ENCODE data around the gene RHOT2. TPM values are rescaled to one million over a fixed set of nuclear protein-coding genes. Genes with fewer than 3 reads are reported as not detected.

Gene RHOT2
- total RNA-seq, 4 donors from 2014 or later: 29.1 to 99.7 (median 71.7) TPM

- no peak for TF ChIP-seq CTCF (IDR thresholded peaks at IDR 0.05)
- TF ChIP-seq POLR2A (IDR thresholded peaks at IDR 0.05): no peak
- no peak overlapping the region for H3K4me3 ChIP-seq
- no peaks in the 10 kb centered on the region for H3K27me3 ChIP-seq
- no peak for DNase-seq
- peaks cover 0 to 6% of the 10 kb centered on the region in 2 donors for H3K4me1 ChIP-seq
- no peak overlapping the region for H3K27ac ChIP-seq
- no peaks in the 10 kb centered on the region for H3K36me3 ChIP-seq
- intact Hi-C loops (cut with DNase I; ENCODE audit: low total_unique reads): no loop called here
- no peaks in the 10 kb centered on the region for H3K9me3 ChIP-seq
Measured at GRCh38 chr16:638836-639235, 29.1 kb upstream of the RHOT2 start.

- Histone ChIP-seq H3K4me1 (peaks cover 0 to 6% of the 10 kb centered on the region in 2 donors), H3K27me3 (no peaks in the 10 kb centered on the region), H3K9me3 (no peaks in the 10 kb centered on the region), H3K27ac (peak overlapping the region; percentile 48 to 84), H3K36me3 (no peaks in the 10 kb centered on the region), H3K4me3 (no peak overlapping the region)
- TF ChIP-seq CTCF (IDR thresholded peaks at IDR 0.05) (no peak), POLR2A (IDR thresholded peaks at IDR 0.05) (no peak)
- intact Hi-C loops (cut with DNase I; ENCODE audit: low total_unique reads): no loop called here
- DNase-seq: no peak
Measured at GRCh38 chr16:640614-641013, 27.3 kb upstream of the RHOT2 start.

- no peaks in the 10 kb centered on the region for H3K36me3 ChIP-seq
- H3K27me3 ChIP-seq: no peaks in the 10 kb centered on the region
- peaks cover 0 to 6% of the 10 kb centered on the region in 2 donors for H3K4me1 ChIP-seq
- no peaks in the 10 kb centered on the region for H3K9me3 ChIP-seq
- TF ChIP-seq CTCF (IDR thresholded peaks at IDR 0.05) (no peak), POLR2A (IDR thresholded peaks at IDR 0.05) (peak in 1 of 2 donors; percentile 58)
- peak within 1 kb of the TSS; percentile 48 to 84 for H3K27ac ChIP-seq
- peak; percentile 75 to 86 for DNase-seq
- H3K4me3 ChIP-seq: peak within 1 kb of the TSS; percentile 36 to 72
- intact Hi-C loops (cut with DNase I; ENCODE audit: low total_unique reads): no loop called here
Measured at GRCh38 chr16:641326-642188, 26.4 kb upstream of the RHOT2 start, which contains the start of gene MCRIP2. MCRIP2 (plus strand) TSS chr16:641828; CDS start chr16:641992, 164 bp downstream.

- peaks cover 0 to 5% of the 10 kb centered on the region in 2 donors for H3K4me1 ChIP-seq
- no peak for DNase-seq
- H3K27ac ChIP-seq: peak overlapping the region; percentile 3 to 19
- H3K27me3 ChIP-seq: no peaks in the 10 kb centered on the region
- no peaks in the 10 kb centered on the region for H3K36me3 ChIP-seq
- TF ChIP-seq CTCF (IDR thresholded peaks at IDR 0.05) (no peak), POLR2A (IDR thresholded peaks at IDR 0.05) (no peak)
- peak overlapping the region; percentile 36 to 72 for H3K4me3 ChIP-seq
- H3K9me3 ChIP-seq: no peaks in the 10 kb centered on the region
- intact Hi-C loops (cut with DNase I; ENCODE audit: low total_unique reads): no loop called here
Measured at GRCh38 chr16:642189-643049, 25.5 kb upstream of the RHOT2 start.

All from uterus (tissue), 4 donors.